Endothelial cell (in vitro differentiated cells): ENCODE results near the gene FPR1. TPM values are rescaled to one million over a fixed set of nuclear protein-coding genes. Genes with fewer than 3 reads are reported as not detected.
A peak's percentile ranks its signal among the peaks of the same experiment; 100 is the strongest.

Experiments
- DNase-seq: peaks from one replicate; pipeline ENCODE4 v3.0.0; 2021; ENCODE audit warnings: low spot score
- H3K27ac Mint-ChIP-seq: one replicate; pipeline ENCODE4 v1.8.0; 2021; ENCODE audit warnings: mixed read lengths, inconsistent platforms; ENCODE audit not compliant: unreplicated experiment
- H3K27me3 Mint-ChIP-seq: one replicate; pipeline ENCODE4 v1.8.0; 2021; ENCODE audit warnings: mild to moderate bottlenecking, moderate library complexity, mixed read lengths, inconsistent platforms; ENCODE audit not compliant: unreplicated experiment
- H3K36me3 Mint-ChIP-seq: one replicate; pipeline ENCODE4 v1.8.0; 2021; ENCODE audit warnings: mild to moderate bottlenecking, low read depth, mixed read lengths, inconsistent platforms; ENCODE audit not compliant: unreplicated experiment
- H3K4me1 Mint-ChIP-seq: one replicate; pipeline ENCODE4 v1.8.0; 2021; ENCODE audit warnings: mild to moderate bottlenecking, mixed read lengths, inconsistent platforms; ENCODE audit not compliant: unreplicated experiment
- H3K4me3 Mint-ChIP-seq: one replicate; pipeline ENCODE4 v1.8.0; 2021; ENCODE audit warnings: mild to moderate bottlenecking, mixed read lengths, inconsistent platforms; ENCODE audit not compliant: unreplicated experiment
- H3K9me3 Mint-ChIP-seq: one replicate; pipeline ENCODE4 v1.8.0; 2021; ENCODE audit warnings: mixed read lengths, inconsistent platforms; ENCODE audit not compliant: unreplicated experiment
- total RNA-seq: library from RNA; stranded (reverse); fragmentation: NEBNext Ultra II Directional; extraction: Animal tissue kit (Norgen Biotek cat#: 25700); gene quantifications from one replicate; pipeline ENCODE4 v1.2.1, GENCODE V29; 2021; ENCODE audit not compliant: unreplicated experiment
- TF ChIP-seq, protein P1 (sequence below): fragments of 200-600 bp; sonication (generic); IDR thresholded peaks from one replicate; pipeline ENCODE4 v1.5.0; 2021; ENCODE audit warnings: antibody characterized with exemption; ENCODE audit not compliant: unreplicated experiment

The FPR1 gene
- total RNA-seq, 1 donor from 2014 or later, result 0.67 TPM

DNA sequence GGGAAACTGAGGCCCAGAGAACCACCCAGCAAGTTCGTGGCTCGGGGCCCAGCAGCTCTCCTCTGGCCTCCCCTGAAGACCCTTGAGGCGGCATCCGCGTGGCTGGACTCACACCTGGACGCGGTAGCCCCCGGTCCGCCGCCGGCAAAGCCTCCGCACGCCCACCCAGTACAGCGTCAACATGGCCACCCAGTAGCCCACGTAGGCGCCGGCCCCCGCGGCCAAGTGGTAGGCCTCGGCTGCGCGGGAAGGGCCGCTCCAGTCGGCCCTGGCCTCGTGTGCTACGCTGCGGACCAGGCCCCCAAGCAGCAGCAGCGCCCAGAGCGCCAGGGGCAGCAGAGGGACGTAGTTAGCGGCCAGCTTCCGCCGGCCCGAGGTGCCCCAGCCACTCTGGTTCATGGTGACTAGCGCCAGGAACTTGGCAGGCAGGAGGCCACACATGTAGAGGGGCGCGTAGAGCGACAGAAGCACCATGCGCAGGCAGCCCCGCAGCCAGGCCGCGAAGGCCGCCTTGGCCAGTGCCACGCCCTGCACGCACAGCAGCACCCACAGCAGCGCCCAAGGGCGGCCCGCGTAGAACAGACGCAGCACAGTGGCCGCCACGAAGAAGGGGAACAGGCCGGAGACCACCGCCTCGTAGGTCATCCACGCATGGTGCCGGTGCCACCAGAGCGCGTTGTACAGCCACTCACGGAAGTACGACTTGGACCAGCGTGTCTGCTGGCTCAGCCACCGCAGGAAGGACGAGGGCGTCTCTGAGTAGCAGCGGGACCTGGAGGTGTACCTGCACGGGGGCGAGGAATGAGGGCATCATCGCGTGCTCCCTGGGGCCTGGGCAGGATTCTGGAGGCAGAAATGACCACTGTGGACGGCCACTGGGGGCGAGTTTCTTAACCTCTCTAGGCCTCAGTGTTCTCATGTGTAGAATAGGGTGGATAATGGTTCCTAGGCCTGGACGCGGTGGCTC lies 38.1 kb downstream of the FPR1 start:
- Mint-ChIP-seq H3K4me3 (no peak overlapping the region), H3K27ac (no peak overlapping the region), H3K36me3 (peaks cover 5% of the 10 kb centered on the region), H3K27me3 (peaks cover 15% of the 10 kb centered on the region), H3K4me1 (peaks cover under 1% of the 10 kb centered on the region), H3K9me3 (no peaks in the 10 kb centered on the region)
- TF ChIP-seq, protein P1, sequence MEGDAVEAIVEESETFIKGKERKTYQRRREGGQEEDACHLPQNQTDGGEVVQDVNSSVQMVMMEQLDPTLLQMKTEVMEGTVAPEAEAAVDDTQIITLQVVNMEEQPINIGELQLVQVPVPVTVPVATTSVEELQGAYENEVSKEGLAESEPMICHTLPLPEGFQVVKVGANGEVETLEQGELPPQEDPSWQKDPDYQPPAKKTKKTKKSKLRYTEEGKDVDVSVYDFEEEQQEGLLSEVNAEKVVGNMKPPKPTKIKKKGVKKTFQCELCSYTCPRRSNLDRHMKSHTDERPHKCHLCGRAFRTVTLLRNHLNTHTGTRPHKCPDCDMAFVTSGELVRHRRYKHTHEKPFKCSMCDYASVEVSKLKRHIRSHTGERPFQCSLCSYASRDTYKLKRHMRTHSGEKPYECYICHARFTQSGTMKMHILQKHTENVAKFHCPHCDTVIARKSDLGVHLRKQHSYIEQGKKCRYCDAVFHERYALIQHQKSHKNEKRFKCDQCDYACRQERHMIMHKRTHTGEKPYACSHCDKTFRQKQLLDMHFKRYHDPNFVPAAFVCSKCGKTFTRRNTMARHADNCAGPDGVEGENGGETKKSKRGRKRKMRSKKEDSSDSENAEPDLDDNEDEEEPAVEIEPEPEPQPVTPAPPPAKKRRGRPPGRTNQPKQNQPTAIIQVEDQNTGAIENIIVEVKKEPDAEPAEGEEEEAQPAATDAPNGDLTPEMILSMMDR, result no peak
- no peak for DNase-seq

GRCh38 chr19:51712461-51713081 lies 39.1 kb downstream of the FPR1 start:
- Mint-ChIP-seq H3K36me3 (peaks cover 6% of the 10 kb centered on the region), H3K27me3 (peaks cover 14% of the 10 kb centered on the region), H3K9me3 (no peaks in the 10 kb centered on the region), H3K4me3 (peak overlapping the region; percentile 2), H3K27ac (no peak overlapping the region), H3K4me1 (no peaks in the 10 kb centered on the region)
- peak; percentile 38 for DNase-seq
- TF ChIP-seq, protein P1, result peak; percentile 49

GRCh38 chr19:51711702-51712101 lies 40.0 kb downstream of the FPR1 start:
- DNase-seq, result no peak
- Mint-ChIP-seq H3K27me3 (peaks cover 13% of the 10 kb centered on the region), H3K9me3 (no peaks in the 10 kb centered on the region), H3K4me1 (no peaks in the 10 kb centered on the region), H3K4me3 (no peak overlapping the region), H3K27ac (no peak overlapping the region), H3K36me3 (peaks cover 13% of the 10 kb centered on the region)
- TF ChIP-seq, protein P1, result no peak

DNA sequence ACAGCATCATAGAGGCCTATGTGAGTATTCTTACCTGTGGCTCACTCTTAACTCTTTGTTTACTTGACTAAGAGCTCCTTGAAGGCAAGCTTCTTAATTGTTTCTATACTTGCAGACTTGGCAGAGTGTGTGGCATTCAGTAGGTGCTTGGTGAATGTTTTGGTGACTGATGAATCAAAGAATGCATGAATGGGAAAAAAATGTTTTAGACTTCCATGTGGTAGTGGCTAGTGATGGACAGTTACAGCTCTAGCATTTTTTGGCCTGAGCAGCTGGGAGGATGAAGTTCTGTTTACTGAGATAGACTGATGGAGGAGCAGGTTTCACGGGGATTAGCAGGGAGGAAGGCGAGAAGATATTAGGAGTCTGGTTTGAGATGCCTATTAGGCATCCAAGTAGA lies 41.5 kb downstream of the FPR1 start:
- H3K27ac Mint-ChIP-seq, result no peak overlapping the region
- H3K27me3 Mint-ChIP-seq, result peaks cover 12% of the 10 kb centered on the region
- H3K4me3 Mint-ChIP-seq, result no peak overlapping the region
- peaks cover 20% of the 10 kb centered on the region for H3K36me3 Mint-ChIP-seq
- TF ChIP-seq, protein P1, result no peak
- DNase-seq, result no peak
- no peaks in the 10 kb centered on the region for H3K9me3 Mint-ChIP-seq
- H3K4me1 Mint-ChIP-seq, result peaks cover 3% of the 10 kb centered on the region

DNA sequence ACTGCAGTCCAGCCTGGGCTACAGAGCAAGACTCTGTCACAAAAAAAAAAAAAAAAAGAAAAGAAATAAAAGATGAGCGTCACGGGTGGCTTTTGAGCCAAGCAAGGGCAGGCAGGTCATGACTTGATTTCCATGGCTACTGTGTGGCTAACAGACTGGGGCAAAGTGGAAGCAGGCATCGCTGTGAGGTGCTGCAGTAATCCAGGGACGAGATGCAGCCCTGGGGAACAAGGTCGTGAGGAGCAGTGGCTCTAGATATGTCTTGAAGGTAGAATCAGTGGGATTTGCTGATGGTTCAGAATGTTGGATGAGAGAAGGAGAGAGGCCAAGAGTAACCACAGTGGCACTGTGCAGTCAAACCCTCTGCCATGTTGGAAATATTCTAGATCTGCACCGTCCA lies 42.1 kb downstream of the FPR1 start:
- Mint-ChIP-seq H3K4me1 (peaks cover 6% of the 10 kb centered on the region), H3K4me3 (no peak overlapping the region), H3K27ac (no peak overlapping the region), H3K27me3 (peaks cover 13% of the 10 kb centered on the region), H3K9me3 (no peaks in the 10 kb centered on the region), H3K36me3 (peaks cover 23% of the 10 kb centered on the region)
- no peak for DNase-seq
- TF ChIP-seq, protein P1, result no peak
